Left ventricle myocardium inferior (tissue), 1 donor: ENCODE results near the gene TUB. TPM values are rescaled to one million over a fixed set of nuclear protein-coding genes. Genes with fewer than 3 reads are reported as not detected.

Source experiments
- DNase-seq: peaks from one replicate; pipeline ENCODE4 v3.0.0-alpha.2; 2020
- H3K27ac ChIP-seq: fragments of 200-600 bp; replicated peaks from 2 replicates; pipeline ENCODE4 v1.8.0; 2021
- H3K27me3 ChIP-seq: fragments of 200-600 bp; 2 replicates; pipeline ENCODE4 v1.8.0; 2021; ENCODE audit warnings: low read depth
- H3K36me3 ChIP-seq: fragments of 200-600 bp; 2 replicates; pipeline ENCODE4 v1.8.0; 2021
- H3K4me1 ChIP-seq: fragments of 200-600 bp; 2 replicates; pipeline ENCODE4 v1.8.0; 2021
- H3K4me3 ChIP-seq: fragments of 200-600 bp; 2 replicates; pipeline ENCODE4 v1.8.0; 2021; ENCODE audit warnings: mild to moderate bottlenecking, moderate library complexity
- H3K9me3 ChIP-seq: fragments of 200-600 bp; replicated peaks from 2 replicates; pipeline ENCODE4 v1.8.0; 2021
- CTCF ChIP-seq: fragments of 200-600 bp; IDR thresholded peaks from 2 replicates; pipeline ENCODE4 v1.8.0; 2021; ENCODE audit warnings: antibody characterized with exemption, mild to moderate bottlenecking, borderline replicate concordance
- intact Hi-C: fragments of 100-400 bp; cut with micrococcal nuclease; formaldehyde crosslinking; loops from one replicate; pipeline ENCODE4 v1.11.0; 2022
- total RNA-seq: library from RNA; stranded (reverse); fragmentation: NEBNext Ultra II Directional; extraction: Animal tissue kit (Norgen Biotek cat#: 25700); gene quantifications from one replicate; pipeline ENCODE4 v1.2.1, GENCODE V29; 2021
- donor health status: DM: no; HTN: yes; CAD: no; lungs with severe emphysema.

The TUB gene
- total RNA-seq, 1 donor from 2014 or later = 22.8 TPM

- no peak for TF ChIP-seq CTCF
- intact Hi-C loops = no loop called here
These were observed 15.0 kb downstream of the TUB start for GRCh38 chr11:8095806-8096522.

GRCh38 chr11:8096575-8096974 is 15.6 kb downstream of the TUB start:
- Histone ChIP-seq H3K27ac (no peak overlapping the region), H3K27me3 (no peaks in the 10 kb centered on the region), H3K4me3 (no peak overlapping the region), H3K36me3 (peaks cover 68% of the 10 kb centered on the region), H3K4me1 (peaks cover 19% of the 10 kb centered on the region), H3K9me3 (no peaks in the 10 kb centered on the region)
- DNase-seq = no peak
- no peak for TF ChIP-seq CTCF
- intact Hi-C loops = no loop called here

More at GRCh38 chr11:8095806-8096522, 15.0 kb downstream of the TUB start:
- H3K4me1 ChIP-seq = peaks cover 21% of the 10 kb centered on the region
- H3K4me3 ChIP-seq = no peak overlapping the region
- no peaks in the 10 kb centered on the region for H3K9me3 ChIP-seq
- H3K27ac ChIP-seq = no peak overlapping the region
- no peaks in the 10 kb centered on the region for H3K27me3 ChIP-seq
- DNase-seq = no peak
- H3K36me3 ChIP-seq = peaks cover 62% of the 10 kb centered on the region

- intact Hi-C loops = no loop called here
These were observed 16.1 kb downstream of the TUB start for GRCh38 chr11:8097062-8097461.

GRCh38 chr11:8097468-8097867 is 16.5 kb downstream of the TUB start:
- Histone ChIP-seq H3K27me3 (no peaks in the 10 kb centered on the region), H3K4me1 (peaks cover 10% of the 10 kb centered on the region), H3K9me3 (no peaks in the 10 kb centered on the region), H3K27ac (no peak overlapping the region), H3K36me3 (peaks cover 77% of the 10 kb centered on the region), H3K4me3 (no peak overlapping the region)
- no peak for TF ChIP-seq CTCF
- intact Hi-C loops = no loop called here
- DNase-seq = no peak

More at GRCh38 chr11:8097062-8097461, 16.1 kb downstream of the TUB start:
- Histone ChIP-seq H3K4me3 (no peak overlapping the region), H3K4me1 (peaks cover 14% of the 10 kb centered on the region), H3K27ac (no peak overlapping the region), H3K27me3 (no peaks in the 10 kb centered on the region), H3K9me3 (no peaks in the 10 kb centered on the region), H3K36me3 (peaks cover 73% of the 10 kb centered on the region)
- DNase-seq = no peak
- no peak for TF ChIP-seq CTCF

- no peaks in the 10 kb centered on the region for H3K9me3 ChIP-seq
- H3K4me1 ChIP-seq = peaks cover 5% of the 10 kb centered on the region
- no peak for DNase-seq
- TF ChIP-seq CTCF = no peak
- H3K4me3 ChIP-seq = no peak overlapping the region
- H3K27ac ChIP-seq = no peak overlapping the region
- intact Hi-C loops = no loop called here
- H3K36me3 ChIP-seq = peaks cover 78% of the 10 kb centered on the region
- no peaks in the 10 kb centered on the region for H3K27me3 ChIP-seq
These were observed 16.9 kb downstream of the TUB start for GRCh38 chr11:8097926-8098325.
